H1 (cell line): ENCODE measurements around the gene SAMM50. TPM values are rescaled to one million over a fixed set of nuclear protein-coding genes. Genes with fewer than 3 reads are reported as not detected.

Source experiments
- CHD1 ChIP-seq: IDR thresholded peaks from 2 replicates; pipeline ENCODE4 v1.6.1; 2012; ENCODE audit warnings: low read depth, low read length, improper control_type of control experiment
- EGR1 ChIP-seq: IDR thresholded peaks from 2 replicates; pipeline ENCODE4 v1.6.1; 2011; ENCODE audit warnings: low read depth, low read length, borderline replicate concordance
- GTF2F1 ChIP-seq: IDR thresholded peaks from 2 replicates; pipeline ENCODE4 v1.6.1; 2012; ENCODE audit warnings: low read depth, low read length, improper control_type of control experiment, borderline replicate concordance
- JUN ChIP-seq: IDR thresholded peaks from 2 replicates; pipeline ENCODE4 v1.6.1; 2011; ENCODE audit warnings: low read depth, mild to moderate bottlenecking, improper control_type of control experiment, low read length
- SUZ12 ChIP-seq: fragments of 200-600 bp; sonication (generic); IDR thresholded peaks from 2 replicates; pipeline ENCODE4 v1.6.1; 2012; ENCODE audit warnings: mild to moderate bottlenecking, inconsistent platforms, low read length, moderate library complexity, mixed read lengths
- ZNF274 ChIP-seq: IDR thresholded peaks from 2 replicates; pipeline ENCODE4 v1.7.0; 2012; ENCODE audit warnings: low read length, borderline replicate concordance; ENCODE audit errors: extremely low read depth
- polyA plus RNA-seq, 7 experiments: library from polyadenylated mRNA; depleted of rRNA in 3 of 7; stranded (reverse) in 5 of 7; unstranded in 2 of 7; fragments of >200 nt in 5 of 7; fragments of 200-250 nt in 2 of 7; gene quantifications; 1 replicate in 5 of 7; 2 replicates in 1 of 7; 4 replicates in 1 of 7; pipeline versions ENCODE4 v1.2.1 to v1.2.3, GENCODE V29; 2011 to 2013; ENCODE audit warnings: missing spikeins in 2 of 7, mixed read lengths in 2 of 7
- total RNA-seq: library from RNA; stranded (reverse); fragmentation: NEBNext Ultra II Directional; extraction: Animal tissue kit (Norgen Biotek cat#: 25700); gene quantifications from 2 replicates; pipeline ENCODE4 v1.2.1, GENCODE V29; 2021
- TF ChIP-seq, protein P1 (sequence below): IDR thresholded peaks from 2 replicates; pipeline ENCODE4 v1.6.1; 2012; ENCODE audit warnings: low read length, inconsistent platforms

SAMM50 gene
- total and polyA plus RNA-seq, 2 of the 8 experiments (the other 6 are each of a cell fraction or from before 2014, with no cell fraction given), result 45.4 to 70.3 TPM

DNA sequence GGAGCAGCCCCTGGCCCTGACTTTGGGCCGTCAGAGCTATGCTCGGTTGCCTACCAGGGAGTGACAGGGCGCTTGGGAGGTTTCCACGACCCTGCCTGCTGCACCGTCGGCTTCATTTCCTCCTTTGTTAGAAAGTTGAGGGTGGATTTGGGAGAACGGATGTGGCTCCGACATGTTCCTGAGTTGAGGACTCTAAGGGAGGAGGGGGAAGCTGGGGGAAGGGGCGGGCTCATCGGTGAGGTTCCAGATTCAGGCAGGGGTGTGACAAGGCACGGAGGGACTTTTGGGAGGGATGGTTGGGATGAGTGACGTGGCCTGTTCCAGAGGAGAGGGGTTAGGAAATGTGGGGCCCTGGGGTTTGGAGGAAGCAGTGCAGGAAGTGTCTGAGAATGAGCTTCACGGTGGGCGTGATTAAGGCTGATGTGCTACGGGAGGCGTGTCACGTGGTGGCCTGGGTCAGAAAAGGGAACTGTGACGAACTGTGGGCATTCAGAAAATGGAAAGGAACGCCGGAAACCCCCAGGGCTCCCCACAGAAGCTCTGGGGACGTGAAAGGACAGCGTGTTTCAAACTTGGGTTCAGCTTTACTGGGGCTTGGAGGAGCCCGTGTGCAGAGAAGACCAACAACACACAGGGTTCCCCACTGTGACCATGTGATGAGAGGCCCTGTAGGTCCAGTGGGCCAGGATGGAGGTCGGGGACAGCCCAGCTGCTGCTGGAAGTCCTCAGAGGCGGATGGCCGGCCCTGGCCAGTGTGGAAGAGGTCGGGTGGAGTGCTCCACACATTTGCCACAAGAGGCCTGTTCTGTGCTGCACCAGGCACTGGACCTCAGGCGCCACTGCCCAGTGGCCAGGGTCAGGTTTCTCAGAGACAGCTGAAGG, 71.6 kb downstream of the SAMM50 start (continued):
- TF ChIP-seq JUN, result no peak
- no peak for TF ChIP-seq CHD1
- TF ChIP-seq, protein P1, sequence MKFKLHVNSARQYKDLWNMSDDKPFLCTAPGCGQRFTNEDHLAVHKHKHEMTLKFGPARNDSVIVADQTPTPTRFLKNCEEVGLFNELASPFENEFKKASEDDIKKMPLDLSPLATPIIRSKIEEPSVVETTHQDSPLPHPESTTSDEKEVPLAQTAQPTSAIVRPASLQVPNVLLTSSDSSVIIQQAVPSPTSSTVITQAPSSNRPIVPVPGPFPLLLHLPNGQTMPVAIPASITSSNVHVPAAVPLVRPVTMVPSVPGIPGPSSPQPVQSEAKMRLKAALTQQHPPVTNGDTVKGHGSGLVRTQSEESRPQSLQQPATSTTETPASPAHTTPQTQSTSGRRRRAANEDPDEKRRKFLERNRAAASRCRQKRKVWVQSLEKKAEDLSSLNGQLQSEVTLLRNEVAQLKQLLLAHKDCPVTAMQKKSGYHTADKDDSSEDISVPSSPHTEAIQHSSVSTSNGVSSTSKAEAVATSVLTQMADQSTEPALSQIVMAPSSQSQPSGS, result no peak
- no peak for TF ChIP-seq EGR1
- no peak for TF ChIP-seq ZNF274
- no peak for TF ChIP-seq GTF2F1
- no peak for TF ChIP-seq SUZ12
